ENCODE data around the gene USP3. TPM values are rescaled to one million over a fixed set of nuclear protein-coding genes. Genes with fewer than 3 reads are reported as not detected.

USP3 gene
- total RNA-seq, 1 donor from 2014 or later: 83.2 TPM

GRCh38 chr15:63480441-63480821 is 24.0 kb upstream of the USP3 start:
- Histone ChIP-seq H3K4me3 (ENCODE audit: low read depth, low read length) (no peak overlapping the region), H3K36me3 (ENCODE audit: control insufficient read depth, insufficient read depth, low read length) (no peaks in the 10 kb centered on the region), H3K27me3 (ENCODE audit: control insufficient read depth, insufficient read depth, low read length) (no peaks in the 10 kb centered on the region)
- no peak for TF ChIP-seq CTCF (IDR thresholded peaks at IDR 0.05; ENCODE audit: insufficient read depth, low read length, severe bottlenecking)
- DNase-seq (ENCODE audit: low read depth) (no peak), FAIRE-seq (no peak)

- Histone ChIP-seq H3K27me3 (ENCODE audit: control insufficient read depth, insufficient read depth, low read length) (no peaks in the 10 kb centered on the region), H3K4me3 (ENCODE audit: low read depth, low read length) (no peak overlapping the region), H3K36me3 (ENCODE audit: control insufficient read depth, insufficient read depth, low read length) (no peaks in the 10 kb centered on the region)
- DNase-seq (ENCODE audit: low read depth): peak; percentile 85
- no peak for TF ChIP-seq CTCF (IDR thresholded peaks at IDR 0.05; ENCODE audit: insufficient read depth, low read length, severe bottlenecking)
- FAIRE-seq: no peak
Measured at GRCh38 chr15:63481105-63481810, 23.1 kb upstream of the USP3 start.

- Histone ChIP-seq H3K27me3 (ENCODE audit: control insufficient read depth, insufficient read depth, low read length) (no peaks in the 10 kb centered on the region), H3K4me3 (ENCODE audit: low read depth, low read length) (no peak overlapping the region), H3K36me3 (ENCODE audit: control insufficient read depth, insufficient read depth, low read length) (no peaks in the 10 kb centered on the region)
- peak; percentile 65 for DNase-seq (ENCODE audit: low read depth)
- no peak for FAIRE-seq
- no peak for TF ChIP-seq CTCF (IDR thresholded peaks at IDR 0.05; ENCODE audit: insufficient read depth, low read length, severe bottlenecking)
Measured at GRCh38 chr15:63482874-63483323, 21.5 kb upstream of the USP3 start.

DNA sequence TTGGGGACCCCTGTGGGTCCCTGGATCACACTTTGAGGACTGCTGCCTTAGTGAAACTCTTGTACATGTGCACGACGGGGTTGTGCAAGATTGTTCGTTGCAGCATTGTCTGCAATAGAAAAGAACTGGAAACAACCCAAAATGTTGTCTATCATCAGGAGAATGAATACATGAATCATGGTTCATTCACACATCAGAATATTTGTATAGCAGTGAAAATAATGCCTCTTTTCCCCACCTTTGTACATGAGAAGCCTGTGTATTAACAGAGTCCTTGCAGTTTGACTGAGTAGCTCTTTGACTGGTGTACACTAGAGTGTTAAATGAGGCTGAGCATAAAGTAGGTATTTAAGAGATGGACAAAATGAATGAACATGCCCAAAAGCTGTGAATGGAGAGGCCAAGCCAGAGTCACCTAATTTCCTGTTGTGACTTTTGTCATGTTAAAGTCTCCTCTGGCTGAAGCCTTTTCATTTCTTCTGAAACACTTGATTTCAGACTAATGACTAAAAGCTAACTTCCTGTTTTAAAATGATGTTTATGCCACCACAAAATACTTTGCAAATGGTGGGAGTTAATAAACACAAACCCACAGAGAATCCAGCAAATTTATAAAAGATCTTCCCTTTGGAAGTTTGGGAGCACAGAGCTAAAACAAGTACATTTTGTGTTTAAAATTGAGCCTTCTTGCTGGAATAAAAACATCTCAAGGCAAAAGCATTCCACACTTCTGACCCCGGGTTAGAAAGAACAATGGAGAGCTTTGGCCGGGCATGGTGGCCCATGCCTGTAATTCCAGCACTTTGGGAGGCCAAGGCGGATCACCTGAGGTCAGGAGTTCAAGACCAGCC is 20.6 kb upstream of the USP3 start:
- peak; percentile 89 for DNase-seq (ENCODE audit: low read depth)
- Histone ChIP-seq H3K4me3 (ENCODE audit: low read depth, low read length) (no peak overlapping the region), H3K36me3 (ENCODE audit: control insufficient read depth, insufficient read depth, low read length) (no peaks in the 10 kb centered on the region), H3K27me3 (ENCODE audit: control insufficient read depth, insufficient read depth, low read length) (no peaks in the 10 kb centered on the region)
- TF ChIP-seq CTCF (IDR thresholded peaks at IDR 0.05; ENCODE audit: insufficient read depth, low read length, severe bottlenecking): no peak
- no peak for FAIRE-seq

- no peak overlapping the region for H3K4me3 ChIP-seq (ENCODE audit: low read depth, low read length)
- no peaks in the 10 kb centered on the region for H3K27me3 ChIP-seq (ENCODE audit: control insufficient read depth, insufficient read depth, low read length)
- no peak for TF ChIP-seq CTCF (IDR thresholded peaks at IDR 0.05; ENCODE audit: insufficient read depth, low read length, severe bottlenecking)
- DNase-seq (ENCODE audit: low read depth) (no peak), FAIRE-seq (no peak)
- no peaks in the 10 kb centered on the region for H3K36me3 ChIP-seq (ENCODE audit: control insufficient read depth, insufficient read depth, low read length)
Measured at GRCh38 chr15:63484433-63485186, 19.8 kb upstream of the USP3 start.

Measured in bronchial epithelial cell (primary cell).